NCI-H446 treated with DMSO at 0.1 percent for 48 hours (cell line): Measurements from ENCODE around the gene POU3F1.

Experiments
- DNase-seq: peaks from one replicate; lab custom pipeline; 2025; lab: John Stamatoyannopoulos, UW

The POU3F1 gene

GRCh38 chr1:38073534-38074301 lies 27.1 kb upstream of the POU3F1 start:
- DNase-seq = no peak

GRCh38 chr1:38072858-38073257 lies 26.3 kb upstream of the POU3F1 start:
- DNase-seq = no peak

GRCh38 chr1:38071312-38072256 lies 25.0 kb upstream of the POU3F1 start:
- DNase-seq = no peak

GRCh38 chr1:38068980-38069340 lies 22.4 kb upstream of the POU3F1 start:
- no peak for DNase-seq

- no peak for DNase-seq
Observed at GRCh38 chr1:38068220-38068979, 21.8 kb upstream of the POU3F1 start.

GRCh38 chr1:38064197-38064903 lies 17.8 kb upstream of the POU3F1 start:
- DNase-seq = no peak

GRCh38 chr1:38063616-38064015 lies 17.0 kb upstream of the POU3F1 start:
- DNase-seq = no peak

- no peak for DNase-seq
Observed at GRCh38 chr1:38062361-38063288, 16.0 kb upstream of the POU3F1 start.

GRCh38 chr1:38061883-38062328 lies 15.3 kb upstream of the POU3F1 start:
- no peak for DNase-seq

GRCh38 chr1:38061290-38061689 lies 14.7 kb upstream of the POU3F1 start:
- no peak for DNase-seq

- no peak for DNase-seq
Observed at GRCh38 chr1:38060498-38060897, 13.9 kb upstream of the POU3F1 start.

- no peak for DNase-seq
Observed at GRCh38 chr1:38059635-38060250, 13.2 kb upstream of the POU3F1 start.

- no peak for DNase-seq
Observed at GRCh38 chr1:38055965-38056364, 9.4 kb upstream of the POU3F1 start.

GRCh38 chr1:38055398-38055797 lies 8.8 kb upstream of the POU3F1 start:
- DNase-seq = no peak

GRCh38 chr1:38053416-38054091 lies 7.0 kb upstream of the POU3F1 start:
- no peak for DNase-seq

- DNase-seq = no peak
Observed at GRCh38 chr1:38052750-38053415, 6.3 kb upstream of the POU3F1 start.

- DNase-seq = no peak
Observed at GRCh38 chr1:38051079-38051543, 4.5 kb upstream of the POU3F1 start.

- no peak for DNase-seq
Observed at GRCh38 chr1:38050397-38051078, 3.9 kb upstream of the POU3F1 start.
